Activated CD8-positive, alpha-beta memory T cell treated with anti-CD3 and anti-CD28 coated beads for 1 hour (primary cell): ENCODE results near the gene IRF2BPL.

Experiments used
- DNase-seq, 2 donors: peaks; one replicate each; pipeline ENCODE4 v3.0.0-alpha.2; 2020; ENCODE audit warnings: low read depth in 1 of 2; ENCODE audit errors: extremely low read depth in 1 of 2

Gene IRF2BPL

GRCh38 chr14:77014004-77014604 lies 14.4 kb downstream of the IRF2BPL start:
- no peak for DNase-seq

GRCh38 chr14:77012193-77012765 lies 16.2 kb downstream of the IRF2BPL start:
- DNase-seq, result no peak

- DNase-seq, result no peak
Measured at GRCh38 chr14:77011245-77011644, 17.3 kb downstream of the IRF2BPL start.

DNA sequence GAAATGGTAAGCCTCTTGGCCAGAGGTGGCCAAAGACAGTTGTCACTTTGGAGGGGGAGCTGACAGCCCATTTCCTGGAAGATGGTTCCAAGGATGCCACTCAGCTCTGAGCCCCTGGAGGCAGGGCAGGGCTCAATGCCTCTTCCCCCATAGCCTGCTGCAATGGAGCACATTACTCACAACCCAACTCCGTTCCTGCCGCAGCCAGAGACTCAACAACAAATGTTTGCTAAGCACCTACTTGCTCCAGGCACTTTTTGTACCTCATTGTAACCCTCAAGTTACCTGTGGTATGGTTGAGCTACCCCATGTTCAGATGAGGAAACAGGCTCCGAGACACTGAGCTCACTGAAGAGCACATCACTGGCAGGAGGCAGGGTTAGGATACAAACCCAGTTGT lies 19.5 kb downstream of the IRF2BPL start:
- no peak for DNase-seq

- DNase-seq, result no peak
Measured at GRCh38 chr14:77008541-77008940, 20.0 kb downstream of the IRF2BPL start.

- DNase-seq, result no peak
Measured at GRCh38 chr14:77007975-77008421, 20.5 kb downstream of the IRF2BPL start.

- DNase-seq, result no peak
Measured at GRCh38 chr14:77007183-77007974, 21.1 kb downstream of the IRF2BPL start.

GRCh38 chr14:77006132-77006531 lies 22.4 kb downstream of the IRF2BPL start:
- no peak for DNase-seq

DNA sequence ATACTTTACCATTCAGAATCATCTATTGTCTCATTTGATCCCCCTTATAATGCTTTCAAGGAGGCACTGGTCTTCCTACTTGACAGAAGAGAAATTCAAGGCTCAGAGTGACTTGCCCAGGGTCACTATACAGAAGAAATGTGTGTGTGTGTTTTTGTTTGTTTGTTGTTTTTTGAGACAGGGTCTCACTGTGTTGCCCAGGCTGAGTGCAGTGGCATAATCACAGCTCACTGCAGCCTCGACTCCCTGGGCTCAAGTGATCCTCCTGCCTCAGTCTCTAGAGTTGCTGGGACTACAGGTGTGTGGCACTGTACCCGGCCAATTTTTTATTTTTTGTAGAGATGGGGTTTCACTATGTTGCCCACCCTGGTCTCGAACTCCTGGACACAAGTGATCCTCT lies 22.9 kb downstream of the IRF2BPL start:
- DNase-seq, result no peak

DNA sequence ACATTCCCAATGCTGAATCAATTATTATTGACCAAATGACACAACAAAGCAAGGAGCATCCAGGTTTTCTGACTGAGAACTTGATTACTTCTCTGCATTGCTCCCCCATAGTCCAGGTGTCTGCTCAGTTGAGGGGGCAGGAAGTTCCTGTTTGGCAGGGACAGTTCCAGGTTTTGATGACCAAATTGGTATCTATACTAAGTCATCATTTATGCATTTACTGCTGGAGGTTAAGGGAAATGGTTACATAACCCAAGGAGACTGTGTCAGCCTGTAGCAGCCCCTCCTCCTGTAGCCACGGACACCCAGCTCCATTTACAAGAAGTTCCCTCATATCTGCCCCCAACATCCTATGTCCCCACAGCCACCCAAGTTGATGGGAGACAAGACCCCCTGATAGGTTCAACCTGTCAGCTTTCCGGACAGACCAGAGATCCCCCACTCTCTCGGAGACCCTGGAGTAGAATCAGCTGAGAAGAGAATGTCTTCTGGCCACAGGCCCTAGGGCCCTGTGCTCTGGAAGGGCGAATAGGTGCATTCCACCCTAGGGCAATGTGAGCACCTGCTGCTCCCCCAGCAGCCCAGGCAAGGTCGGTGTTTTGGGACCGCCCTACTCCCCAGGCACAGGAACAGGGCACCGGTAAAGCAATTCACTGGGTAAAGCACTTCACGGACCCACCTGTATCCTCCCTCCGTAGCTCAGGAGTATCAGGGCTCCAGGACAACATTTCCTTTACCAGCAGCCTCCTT lies 23.6 kb downstream of the IRF2BPL start:
- DNase-seq, result no peak

DNA sequence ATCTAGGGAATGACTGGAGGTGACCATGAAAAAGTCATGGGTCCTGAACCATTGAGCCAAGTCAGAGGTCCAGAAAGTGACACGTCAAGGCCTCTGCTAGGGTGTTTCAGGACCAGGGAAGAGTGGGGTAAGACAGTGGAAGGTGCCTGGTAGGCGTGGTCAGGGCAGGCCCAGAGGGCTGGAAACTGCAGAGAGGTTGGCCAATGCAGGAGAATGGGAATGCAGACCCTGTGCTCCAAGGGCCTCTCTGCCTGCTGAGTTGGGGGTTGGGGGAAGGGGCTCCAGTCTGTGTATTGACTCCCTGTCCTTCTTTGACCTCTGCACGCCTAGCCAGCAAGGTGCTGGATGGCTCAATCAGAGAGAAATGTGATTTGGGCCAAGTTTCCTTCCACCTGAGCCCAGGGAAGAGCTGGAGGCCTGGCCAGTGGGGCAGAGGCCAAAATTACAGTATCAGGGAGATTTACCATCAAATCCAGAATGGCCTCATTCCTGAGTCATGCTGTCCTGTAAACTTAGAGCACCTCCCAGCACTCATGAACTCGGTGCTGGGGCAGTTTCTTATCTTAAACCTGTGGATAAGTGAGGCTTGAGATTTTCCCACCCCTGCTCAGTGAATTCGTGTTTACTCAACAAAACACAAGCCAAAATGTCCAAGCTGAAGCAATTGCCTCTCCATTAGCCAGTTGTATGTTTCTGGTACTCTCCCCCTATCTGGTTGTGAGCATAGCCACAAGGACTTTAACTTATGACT lies 24.4 kb downstream of the IRF2BPL start:
- DNase-seq, result no peak

- DNase-seq, result no peak
Measured at GRCh38 chr14:77002889-77003288, 25.6 kb downstream of the IRF2BPL start.

- no peak for DNase-seq
Measured at GRCh38 chr14:77002335-77002734, 26.2 kb downstream of the IRF2BPL start.

GRCh38 chr14:77000340-77001270 lies 27.9 kb downstream of the IRF2BPL start:
- no peak for DNase-seq

DNA sequence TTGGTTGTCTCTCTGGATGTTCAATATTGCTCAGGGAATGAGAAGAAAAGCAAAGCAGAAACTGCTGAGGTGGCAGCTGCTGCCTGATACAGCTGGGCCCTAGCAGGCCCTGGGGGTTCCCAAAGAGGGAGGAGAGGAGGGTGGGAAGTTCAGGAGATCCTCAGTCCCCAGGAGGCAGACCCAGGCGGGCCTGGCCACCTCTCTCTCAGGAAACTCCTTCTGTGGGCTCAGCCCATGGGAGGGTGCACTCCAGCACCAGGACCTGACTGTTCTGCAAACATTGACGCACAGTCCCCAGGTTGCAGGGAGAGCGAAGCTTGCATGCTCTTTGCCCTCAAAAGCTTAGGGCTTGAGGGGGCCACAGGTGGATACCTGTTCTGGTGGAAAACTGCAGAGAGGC lies 29.6 kb downstream of the IRF2BPL start:
- no peak for DNase-seq

GRCh38 chr14:76997257-76997970 lies 31.1 kb downstream of the IRF2BPL start:
- DNase-seq, result no peak

DNA sequence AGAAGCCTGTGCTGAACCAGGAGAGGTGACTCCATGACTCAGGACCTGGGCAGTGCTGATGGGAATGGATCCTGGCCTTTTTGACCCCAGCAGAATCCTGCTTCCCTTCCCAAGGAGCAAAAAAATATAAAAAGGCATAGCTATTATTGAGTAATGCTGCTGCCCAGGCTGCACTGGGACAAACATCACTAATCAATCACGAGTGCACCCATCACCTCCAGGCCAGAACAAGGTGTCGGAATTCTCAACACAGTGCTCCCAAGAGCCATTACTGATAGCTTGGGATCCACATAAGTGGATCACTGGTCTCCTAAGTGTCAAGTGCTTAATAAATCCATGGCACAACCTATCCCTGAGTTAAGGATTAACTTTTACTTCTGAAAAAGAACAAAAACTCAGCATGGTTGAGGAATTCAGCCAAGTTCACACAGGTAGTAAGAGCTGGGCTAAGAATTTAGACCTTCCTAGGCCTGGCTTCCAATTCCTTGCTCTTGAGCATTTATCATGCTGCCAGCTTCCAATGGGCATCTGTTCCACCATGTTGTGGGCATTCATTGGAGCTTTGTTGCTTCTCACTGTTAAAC lies 31.9 kb downstream of the IRF2BPL start:
- DNase-seq, result no peak

GRCh38 chr14:76995279-76996035 lies 33.1 kb downstream of the IRF2BPL start:
- no peak for DNase-seq
